AML-193 (cell line): ENCODE data around the gene SPATS2.
"Not testable (repeated sequence)": the region's sequence is repeated elsewhere in the genome, so short reads cannot be mapped to it uniquely, and the experiment has no call there.

Experiments
- DNase-seq, 2 experiments: peaks; one replicate each; lab custom pipeline; 2025; lab: John Stamatoyannopoulos, UW

SPATS2 gene

GRCh38 chr12:49352351-49352750, 14.9 kb upstream of the SPATS2 start:
- no peak for DNase-seq

GRCh38 chr12:49355913-49356312, 11.3 kb upstream of the SPATS2 start:
- DNase-seq: no peak

GRCh38 chr12:49357103-49357678, 10.1 kb upstream of the SPATS2 start:
- peak; percentile 47 to 65 for DNase-seq

- peak; percentile 76 to 79 for DNase-seq
These were observed 8.7 kb upstream of the SPATS2 start for GRCh38 chr12:49358483-49359141.

GRCh38 chr12:49359671-49360070, 7.6 kb upstream of the SPATS2 start:
- no peak for DNase-seq

GRCh38 chr12:49362077-49362476, 5.2 kb upstream of the SPATS2 start:
- DNase-seq: no peak

GRCh38 chr12:49364989-49365388, 2.3 kb upstream of the SPATS2 start:
- DNase-seq: peak; percentile 7 to 10

GRCh38 chr12:49365542-49365941, 1.7 kb upstream of the SPATS2 start:
- peak in 1 of 2 experiments; percentile 32 for DNase-seq

- DNase-seq: no peak
These were observed 1.1 kb upstream of the SPATS2 start for GRCh38 chr12:49366096-49366651.

- DNase-seq: peak; percentile 79 to 81
These were observed 446 bp upstream of the SPATS2 start for GRCh38 chr12:49366652-49367380.

- DNase-seq: no peak
These were observed 958 bp downstream of the SPATS2 start for GRCh38 chr12:49368240-49368600.

GRCh38 chr12:49369411-49370145, 2.3 kb downstream of the SPATS2 start:
- DNase-seq: peak; percentile 40 to 43

GRCh38 chr12:49370539-49370938, 3.3 kb downstream of the SPATS2 start:
- no peak for DNase-seq

GRCh38 chr12:49375406-49375805, 8.1 kb downstream of the SPATS2 start:
- no peak for DNase-seq

GRCh38 chr12:49377386-49377785, 10.1 kb downstream of the SPATS2 start:
- DNase-seq: no peak

GRCh38 chr12:49380184-49380583, 12.9 kb downstream of the SPATS2 start:
- not testable (repeated sequence) for DNase-seq

GRCh38 chr12:49388682-49389386, 21.6 kb downstream of the SPATS2 start:
- DNase-seq: no peak

- DNase-seq: no peak
These were observed 22.1 kb downstream of the SPATS2 start for GRCh38 chr12:49389387-49389703.

- no peak for DNase-seq
These were observed 29.7 kb downstream of the SPATS2 start for GRCh38 chr12:49397000-49397399.

GRCh38 chr12:49400304-49400703, 33.0 kb downstream of the SPATS2 start:
- no peak for DNase-seq

GRCh38 chr12:49403971-49404450, 36.7 kb downstream of the SPATS2 start:
- DNase-seq: no peak

- no peak for DNase-seq
These were observed 37.7 kb downstream of the SPATS2 start for GRCh38 chr12:49404956-49405355.
